Measurements from ENCODE around the gene HLTF. TPM values are rescaled to one million over a fixed set of nuclear protein-coding genes. Genes with fewer than 3 reads are reported as not detected.
"Not testable (repeated sequence)": the region's sequence is repeated elsewhere in the genome, so short reads cannot be mapped to it uniquely, and the experiment has no call there.

The HLTF gene
- total RNA-seq, 2 experiments from 2014 or later: 19.8 to 20.8 TPM

DNA sequence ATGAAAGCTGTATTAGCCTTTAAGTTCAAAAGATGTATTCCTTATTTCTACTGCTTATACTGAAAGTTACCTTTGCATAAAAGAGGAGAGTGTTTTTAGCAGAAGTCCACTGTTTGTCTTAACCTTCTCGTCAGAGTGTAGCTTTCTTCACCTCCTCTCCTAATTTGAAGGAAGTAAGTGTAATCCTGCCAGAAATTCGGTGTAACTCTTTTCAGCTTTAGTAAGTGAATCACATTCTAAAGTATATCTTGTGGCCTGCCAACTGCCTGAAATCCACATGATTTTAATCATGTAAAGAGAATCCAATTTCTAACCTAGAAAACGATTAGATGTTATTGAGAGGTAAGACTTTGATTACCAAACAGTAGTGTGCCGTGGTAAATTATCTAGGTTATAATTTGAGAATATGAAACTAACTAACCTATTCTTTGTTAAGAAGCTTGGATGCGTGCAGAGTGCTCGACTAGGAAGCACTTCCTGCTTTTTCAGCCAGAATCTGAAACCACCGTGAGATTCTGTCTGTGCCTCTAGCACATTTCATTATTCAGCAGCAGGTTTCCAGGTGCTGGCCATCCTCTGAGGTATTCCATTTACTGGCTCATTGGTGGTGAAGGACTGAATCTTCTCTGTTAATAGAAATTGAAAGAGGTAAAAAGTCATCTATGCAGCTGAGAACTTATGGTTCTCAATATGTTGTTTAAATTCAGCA lies 87.5 kb downstream of the HLTF start:
- H3K4me3 Mint-ChIP-seq: peak overlapping the region; percentile 0
- H3K9me3 Mint-ChIP-seq: no peaks in the 10 kb centered on the region
- H3K27me3 Mint-ChIP-seq: no peaks in the 10 kb centered on the region
- DNase-seq: no peak
- H3K36me3 Mint-ChIP-seq: peaks cover 23% of the 10 kb centered on the region
- peak overlapping the region; percentile 16 for H3K27ac Mint-ChIP-seq
- H3K4me1 Mint-ChIP-seq: peaks cover 25% of the 10 kb centered on the region

DNA sequence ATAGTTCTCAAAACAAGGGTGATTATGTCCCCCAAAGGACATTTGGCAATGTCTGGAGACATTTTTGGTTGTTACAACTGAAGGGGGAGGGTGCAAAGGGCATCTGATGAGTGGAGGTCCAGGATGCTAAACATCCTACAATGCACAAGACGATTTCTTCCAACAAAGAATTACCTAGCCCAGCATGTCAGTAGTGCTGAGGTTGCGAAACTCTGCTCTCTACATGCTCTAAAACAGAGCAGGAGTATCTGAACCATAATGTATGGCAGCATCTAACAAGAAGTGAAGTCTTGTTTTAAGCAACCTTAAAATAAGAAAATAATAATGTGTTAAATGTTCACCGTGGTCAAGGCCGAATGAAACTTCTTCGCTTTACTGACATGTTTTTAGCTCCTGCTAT lies 88.0 kb downstream of the HLTF start:
- DNase-seq: no peak
- Mint-ChIP-seq H3K9me3 (no peaks in the 10 kb centered on the region), H3K27me3 (no peaks in the 10 kb centered on the region), H3K4me1 (peaks cover 27% of the 10 kb centered on the region), H3K27ac (peak overlapping the region; percentile 16), H3K36me3 (peaks cover 23% of the 10 kb centered on the region), H3K4me3 (no peak overlapping the region)

DNA sequence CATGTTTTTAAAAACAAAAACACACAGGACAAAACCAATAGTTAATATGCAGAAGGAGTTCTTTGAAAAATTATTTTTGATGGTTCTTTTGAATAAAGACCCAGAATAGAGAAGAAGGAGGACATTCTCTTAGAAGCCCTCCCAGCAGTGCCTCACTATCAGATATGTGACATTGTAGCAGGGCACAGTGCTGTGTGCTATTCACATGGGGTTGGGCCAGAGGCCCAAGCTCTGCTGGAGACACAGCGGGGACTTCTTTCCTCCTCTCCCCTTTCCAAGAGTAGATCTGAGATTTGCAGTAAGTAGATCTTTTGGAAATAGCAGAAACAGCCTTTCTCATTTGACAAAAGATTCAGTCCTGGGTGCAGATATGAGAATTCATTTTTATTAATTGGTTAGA lies 88.7 kb downstream of the HLTF start:
- H3K36me3 Mint-ChIP-seq: peaks cover 23% of the 10 kb centered on the region
- H3K4me3 Mint-ChIP-seq: no peak overlapping the region
- H3K27me3 Mint-ChIP-seq: no peaks in the 10 kb centered on the region
- DNase-seq: no peak
- H3K9me3 Mint-ChIP-seq: no peaks in the 10 kb centered on the region
- H3K27ac Mint-ChIP-seq: peak overlapping the region; percentile 27
- peaks cover 33% of the 10 kb centered on the region for H3K4me1 Mint-ChIP-seq

DNA sequence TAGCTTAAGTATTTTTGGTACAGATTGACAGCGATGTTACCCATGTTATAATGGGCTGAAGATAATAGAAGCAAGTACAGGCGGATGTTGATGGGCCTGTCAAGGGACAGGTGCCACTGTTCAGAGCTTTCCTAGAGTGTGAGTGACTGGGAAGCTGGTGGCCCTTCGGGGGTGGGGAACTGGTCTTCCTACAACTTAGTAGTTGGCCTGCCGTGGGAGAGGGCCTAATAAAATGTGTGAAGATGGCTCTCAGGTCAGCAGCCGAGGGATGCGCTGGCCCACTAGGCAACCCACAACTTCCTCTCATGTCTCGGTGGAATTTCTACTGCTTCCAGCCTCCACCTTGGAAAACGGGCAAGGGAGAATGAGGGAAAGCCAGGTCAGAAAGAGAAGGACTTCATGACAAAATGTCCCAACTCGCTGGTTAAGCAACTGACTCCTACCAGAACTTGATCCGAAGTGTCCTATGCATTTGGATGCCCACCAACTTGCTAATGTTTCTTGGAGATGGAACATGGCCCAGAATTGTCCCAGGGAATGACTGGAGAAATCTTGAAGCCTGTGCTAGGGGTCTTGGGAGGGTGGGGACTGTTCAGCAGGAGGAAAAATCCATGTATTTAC lies 93.6 kb downstream of the HLTF start:
- no peak for DNase-seq
- Mint-ChIP-seq H3K27ac (no peak overlapping the region), H3K4me3 (peak overlapping the region; percentile 80), H3K4me1 (peaks cover 33% of the 10 kb centered on the region), H3K36me3 (peaks cover 13% of the 10 kb centered on the region), H3K9me3 (no peaks in the 10 kb centered on the region), H3K27me3 (no peaks in the 10 kb centered on the region)

DNA sequence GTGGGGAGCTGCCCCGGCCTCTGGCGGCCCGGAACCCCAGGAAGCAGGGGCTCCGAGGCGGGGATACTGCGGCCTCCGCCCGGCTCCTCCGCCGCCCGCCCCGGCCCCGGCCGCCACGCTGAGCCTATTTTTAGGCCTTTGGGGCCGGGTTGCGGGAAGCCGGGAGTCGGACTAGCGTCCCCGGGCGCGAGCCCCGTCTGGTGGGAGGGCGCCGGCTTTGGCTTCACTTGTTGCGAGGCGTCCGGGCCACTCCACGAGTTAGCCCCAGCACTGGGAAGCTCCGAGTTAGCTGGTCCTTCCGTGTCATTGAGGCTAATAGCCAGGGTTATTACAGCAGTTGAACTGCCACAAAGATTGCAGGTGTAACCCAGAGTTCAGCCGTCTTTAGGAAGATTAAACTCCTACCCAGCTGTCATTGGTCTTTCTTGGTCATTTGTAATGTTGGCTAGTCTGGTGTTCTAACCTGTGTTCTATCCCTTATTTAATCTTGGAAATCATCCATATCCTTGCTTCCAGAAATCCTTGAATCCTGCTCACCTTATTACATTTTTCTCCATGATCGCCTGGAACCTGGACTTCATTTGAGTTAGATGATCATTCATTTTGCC lies 94.2 kb downstream of the HLTF start:
- DNase-seq: peak; percentile 38
- H3K27me3 Mint-ChIP-seq: no peaks in the 10 kb centered on the region
- no peaks in the 10 kb centered on the region for H3K9me3 Mint-ChIP-seq
- peaks cover 13% of the 10 kb centered on the region for H3K36me3 Mint-ChIP-seq
- H3K4me3 Mint-ChIP-seq: peak overlapping the region; percentile 80
- H3K27ac Mint-ChIP-seq: peak overlapping the region; percentile 83
- H3K4me1 Mint-ChIP-seq: peaks cover 33% of the 10 kb centered on the region

DNA sequence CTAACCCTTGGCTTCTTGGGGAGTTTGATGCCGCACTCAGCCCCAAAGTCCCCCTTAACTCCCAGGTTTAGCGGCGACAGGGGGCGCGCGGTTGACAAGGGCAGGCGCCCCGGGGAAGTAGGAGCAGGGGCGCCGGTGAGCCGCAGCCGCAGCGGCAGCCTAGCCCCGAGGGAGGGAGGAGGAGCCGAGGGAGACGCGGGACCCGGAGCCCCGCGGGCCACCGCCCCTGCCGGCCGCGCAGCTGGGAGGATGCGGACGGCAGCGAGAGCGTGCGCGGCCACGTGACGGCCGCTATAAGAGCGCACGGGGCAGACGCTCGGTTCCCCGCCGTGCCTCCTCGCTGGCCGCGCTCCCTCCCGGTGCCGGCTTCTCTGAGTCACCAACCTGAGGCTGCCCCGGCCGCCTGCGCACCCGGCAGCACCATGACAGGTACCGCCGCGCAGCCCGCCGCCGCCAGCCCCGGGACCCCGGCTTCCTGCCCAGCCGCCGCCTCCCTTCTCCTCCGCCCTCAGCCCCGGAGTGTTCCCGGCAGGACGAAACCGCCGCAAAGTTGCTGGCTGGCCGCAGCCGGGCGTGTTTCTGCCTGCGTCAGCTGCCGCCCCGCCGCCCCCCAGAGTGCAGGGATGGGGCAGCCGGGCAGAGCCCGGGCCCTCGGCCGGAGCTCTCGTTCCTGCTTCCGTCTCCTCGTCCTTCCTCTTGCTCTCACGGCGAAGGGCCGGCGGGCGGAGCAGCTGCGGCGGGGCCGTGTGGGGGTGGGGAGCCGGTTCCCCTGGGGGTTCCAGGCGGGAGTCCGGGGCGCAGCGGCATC lies 94.9 kb downstream of the HLTF start, which contains the start of gene GYG1:
GYG1 (plus strand) TSS at position 322 of the 808 bp plus-strand sequence; CDS start at position 423, 101 bp downstream.
- peak; percentile 82 for DNase-seq
- peak within 1 kb of the TSS; percentile 83 for H3K27ac Mint-ChIP-seq
- peaks cover 32% of the 10 kb centered on the region for H3K4me1 Mint-ChIP-seq
- no peaks in the 10 kb centered on the region for H3K27me3 Mint-ChIP-seq
- H3K4me3 Mint-ChIP-seq: peak within 1 kb of the TSS; percentile 80
- no peaks in the 10 kb centered on the region for H3K9me3 Mint-ChIP-seq
- H3K36me3 Mint-ChIP-seq: peaks cover 7% of the 10 kb centered on the region

DNA sequence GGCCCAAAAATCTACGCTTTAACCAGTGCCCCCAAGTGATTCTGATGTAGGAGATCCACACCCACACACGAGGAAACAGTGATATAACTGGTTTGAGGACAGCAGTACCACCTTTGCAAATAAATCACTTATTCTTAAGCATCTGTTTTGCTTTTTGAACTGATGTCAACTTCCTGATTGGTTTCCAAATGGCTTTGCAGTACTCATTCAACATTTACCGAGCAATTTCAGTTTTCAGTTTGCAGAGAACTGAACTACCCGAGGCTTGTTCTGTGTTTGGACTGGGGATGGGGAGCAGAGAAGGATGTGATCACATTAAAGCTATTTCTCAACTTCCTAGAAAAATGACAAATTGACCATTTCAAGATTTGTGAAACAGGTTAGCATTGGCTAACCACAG lies 96.1 kb downstream of the HLTF start:
- no peaks in the 10 kb centered on the region for H3K27me3 Mint-ChIP-seq
- H3K4me3 Mint-ChIP-seq: peak overlapping the region; percentile 71
- peaks cover 27% of the 10 kb centered on the region for H3K4me1 Mint-ChIP-seq
- DNase-seq: no peak
- peak overlapping the region; percentile 66 for H3K27ac Mint-ChIP-seq
- no peaks in the 10 kb centered on the region for H3K9me3 Mint-ChIP-seq
- no peaks in the 10 kb centered on the region for H3K36me3 Mint-ChIP-seq

DNA sequence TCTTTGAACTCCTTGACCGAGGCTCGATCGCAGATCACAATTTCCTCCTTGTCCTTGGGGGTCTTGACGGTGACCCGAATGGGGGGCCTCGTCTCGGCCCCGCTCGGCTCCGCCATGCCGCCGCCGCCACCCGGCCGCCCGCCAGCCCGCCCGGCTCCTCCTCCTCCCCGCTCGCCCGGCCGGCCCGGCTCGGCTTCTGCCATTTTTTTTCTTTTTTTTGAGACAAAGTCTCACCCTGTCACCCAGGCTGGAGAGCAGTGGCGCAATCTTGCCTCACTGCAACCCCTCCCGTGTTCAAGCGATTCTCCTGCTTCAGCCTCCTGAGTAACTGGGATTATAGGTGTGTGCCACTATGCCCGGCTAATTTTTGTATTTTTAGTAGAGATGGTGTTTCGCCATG lies 98.8 kb downstream of the HLTF start:
- not testable (repeated sequence) for H3K27me3 Mint-ChIP-seq, H3K36me3 Mint-ChIP-seq, H3K4me3 Mint-ChIP-seq, H3K9me3 Mint-ChIP-seq, DNase-seq, H3K27ac Mint-ChIP-seq
- peaks cover 16% of the 10 kb centered on the region for H3K4me1 Mint-ChIP-seq

DNA sequence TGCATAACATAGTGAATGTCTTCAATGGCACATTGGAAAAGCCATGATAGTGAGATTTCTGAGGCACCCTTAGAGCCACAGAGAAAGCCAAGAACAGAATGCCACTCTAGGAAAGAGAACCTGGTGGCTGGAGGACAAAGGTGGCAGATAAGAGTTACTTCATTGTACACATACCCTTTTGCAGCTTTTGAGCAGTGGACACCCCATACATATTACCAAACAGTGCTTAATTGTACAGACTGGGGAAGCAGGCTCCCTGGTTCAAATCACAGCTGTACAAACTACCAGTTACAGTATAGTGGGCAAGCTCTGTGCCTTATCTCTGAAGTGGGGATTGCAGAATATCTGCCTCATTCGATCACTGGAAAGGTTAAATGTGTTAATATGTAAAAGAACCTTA lies 105.1 kb downstream of the HLTF start:
- Mint-ChIP-seq H3K4me3 (no peak overlapping the region), H3K4me1 (no peaks in the 10 kb centered on the region), H3K36me3 (no peaks in the 10 kb centered on the region), H3K27ac (no peak overlapping the region), H3K27me3 (peaks cover 4% of the 10 kb centered on the region), H3K9me3 (no peaks in the 10 kb centered on the region)
- no peak for DNase-seq

Other genes with a start within 250 kb of the HLTF start
- gene CPA3, start 221.2 kb downstream of the HLTF start, total RNA-seq: not detected
- 10 to 100 TPM; 20.2 to 20.6 TPM for gene GYG1, start 95.0 kb downstream of the HLTF start, total RNA-seq
- 10 to 100 TPM; 14.0 to 17.5 TPM for gene HPS3, start 43.1 kb upstream of the HLTF start, total RNA-seq
- not detected for gene CP, start 135.3 kb upstream of the HLTF start, total RNA-seq
- gene TM4SF18, start 247.1 kb upstream of the HLTF start, total RNA-seq: not detected

Measured in activated naive CD8-positive, alpha-beta T cell treated with anti-CD3 and anti-CD28 coated beads for 36 hours (primary cell).